ENCODE results near the gene EID2B.

EID2B gene, protein sequence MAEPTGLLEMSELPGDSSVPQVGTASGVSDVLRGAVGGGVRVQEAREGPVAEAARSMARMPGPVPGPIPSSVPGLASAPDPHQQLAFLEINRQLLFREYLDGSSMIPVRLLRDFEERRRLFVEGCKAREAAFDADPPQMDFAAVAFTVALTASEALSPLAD

DNA sequence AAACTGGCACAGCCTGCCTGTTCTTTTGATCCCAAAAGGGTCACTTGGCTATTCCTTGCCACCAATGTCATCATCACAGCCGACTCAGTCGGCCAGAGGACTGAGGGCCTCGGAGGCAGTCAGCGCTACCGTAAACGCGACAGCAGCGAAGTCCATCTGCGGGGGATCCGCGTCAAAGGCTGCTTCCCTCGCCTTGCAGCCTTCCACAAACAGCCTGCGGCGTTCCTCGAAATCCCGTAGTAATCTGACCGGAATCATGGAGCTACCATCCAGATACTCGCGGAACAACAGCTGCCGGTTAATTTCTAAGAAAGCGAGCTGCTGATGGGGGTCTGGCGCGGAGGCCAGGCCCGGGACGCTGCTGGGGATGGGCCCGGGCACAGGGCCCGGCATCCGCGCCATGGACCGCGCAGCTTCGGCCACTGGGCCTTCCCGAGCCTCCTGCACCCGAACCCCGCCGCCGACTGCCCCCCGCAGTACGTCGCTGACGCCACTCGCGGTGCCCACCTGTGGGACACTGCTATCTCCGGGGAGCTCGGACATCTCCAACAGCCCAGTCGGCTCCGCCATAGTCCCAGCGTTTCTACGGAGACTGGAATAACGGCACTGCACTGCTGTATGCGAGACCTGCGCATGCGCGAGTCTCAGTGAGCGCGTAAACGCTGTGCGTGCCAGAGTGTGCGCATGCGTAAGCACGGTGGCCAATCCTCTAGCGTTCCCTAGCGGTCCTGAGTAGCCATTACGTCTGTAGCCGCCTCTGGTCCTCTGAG is at the start of gene EID2B:
TSS of gene EID2B (minus strand) at position 620 of the 770 bp plus-strand sequence. CDS start at position 570, 50 bp downstream.
- peak; percentile 94 for DNase-seq (ENCODE audit: low read depth)

DNA sequence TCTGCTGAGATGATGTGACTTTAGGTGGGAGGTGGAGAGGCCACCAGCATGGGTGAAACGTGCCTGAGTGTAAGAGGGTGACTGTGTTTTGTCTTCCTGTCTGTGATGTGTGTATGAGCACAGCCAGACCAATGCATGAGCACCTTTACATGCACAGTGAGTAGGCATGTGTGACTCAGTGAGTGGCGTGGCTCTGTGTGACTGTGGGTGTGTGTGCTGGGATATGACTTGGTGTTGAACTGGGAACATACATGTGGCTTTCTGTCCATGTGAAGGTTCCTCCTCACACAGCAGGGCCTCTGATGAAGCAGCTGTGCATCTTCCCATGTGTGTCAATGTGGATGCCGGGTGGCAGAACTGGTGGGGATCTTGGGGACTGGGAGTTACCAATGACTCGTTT is 49.8 kb upstream of the EID2B start:
- no peak for DNase-seq (ENCODE audit: low read depth)

DNA sequence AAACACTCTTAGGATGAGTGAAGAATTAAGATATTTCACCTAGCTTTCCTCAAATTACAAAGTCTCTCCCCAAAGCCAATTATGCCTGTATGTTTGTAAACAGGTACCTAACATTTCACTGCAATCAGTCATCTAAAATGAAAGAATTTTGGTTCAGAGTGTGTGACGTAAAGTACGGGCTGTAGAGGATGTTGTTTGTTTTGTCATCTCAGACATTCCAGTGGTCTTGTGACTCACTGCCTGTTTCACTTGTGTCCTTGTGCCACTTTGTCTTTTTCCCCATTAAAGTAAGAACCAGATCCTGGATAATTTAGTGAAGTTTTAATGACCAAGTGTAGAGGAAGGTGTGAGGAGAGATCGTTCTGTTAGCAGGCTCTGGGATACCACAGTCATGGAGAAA is 36.0 kb upstream of the EID2B start:
- no peak for DNase-seq (ENCODE audit: low read depth)

DNA sequence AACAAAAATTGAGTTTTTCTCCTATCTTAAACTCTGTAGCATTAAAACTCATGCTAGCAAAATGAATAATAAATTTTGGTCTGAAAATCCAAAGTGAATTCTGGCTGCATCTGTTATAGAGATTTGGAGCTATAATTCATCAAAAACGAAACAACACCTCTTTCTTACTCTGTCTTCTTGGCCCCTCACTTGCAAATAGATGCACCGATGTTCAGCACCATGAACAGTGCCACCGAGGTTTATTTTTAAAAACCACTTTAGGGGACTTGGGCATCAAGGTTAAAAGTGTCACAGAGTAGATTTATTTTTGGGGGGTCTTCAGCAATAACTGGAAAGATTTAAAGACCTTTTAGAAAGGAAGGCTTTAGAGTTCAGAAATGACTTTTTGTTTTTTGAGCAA is 33.4 kb upstream of the EID2B start:
- DNase-seq (ENCODE audit: low read depth), result no peak

DNA sequence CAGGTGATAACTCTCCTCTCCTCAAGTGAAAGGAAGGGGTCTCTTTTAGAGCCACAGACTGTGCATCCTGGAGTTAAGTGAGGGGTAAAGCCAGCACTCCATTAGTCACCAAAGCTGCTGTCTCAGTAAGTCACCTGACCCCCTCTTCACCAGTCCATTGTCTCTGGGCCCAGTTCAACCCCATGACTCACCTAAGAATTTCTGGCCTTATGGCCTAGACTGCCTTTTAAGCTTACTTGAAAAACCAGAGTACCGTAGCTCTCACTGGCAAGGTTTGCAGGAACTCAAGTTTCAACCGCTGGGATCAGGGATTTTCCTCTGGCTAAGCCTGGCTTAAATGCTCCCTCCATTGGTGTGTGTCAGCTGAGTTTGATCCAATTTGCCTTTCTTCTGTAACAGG is 30.8 kb upstream of the EID2B start:
- DNase-seq (ENCODE audit: low read depth), result no peak

DNA sequence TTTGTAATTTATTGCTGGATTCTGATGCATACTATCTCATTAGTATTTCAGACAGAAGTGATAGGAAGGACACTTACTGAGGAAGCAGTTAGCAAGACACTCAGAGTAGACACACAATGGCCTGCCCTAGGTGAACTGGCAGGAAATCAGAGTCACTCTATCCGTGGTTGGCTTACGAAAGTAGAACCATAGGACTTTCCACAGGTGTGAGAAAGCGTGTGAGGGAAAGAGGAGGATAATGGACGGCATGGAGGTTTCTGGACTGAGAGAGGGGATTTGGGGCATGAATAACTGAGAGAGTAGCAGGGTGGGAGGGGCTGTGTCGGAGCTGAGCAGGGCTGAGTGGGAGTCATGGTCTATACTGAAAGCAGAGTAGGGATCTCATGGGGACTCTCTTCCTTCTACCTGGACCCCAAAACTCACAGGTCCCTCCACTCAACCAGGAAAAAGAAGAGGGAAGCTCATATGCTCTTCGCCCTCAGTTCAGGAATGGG is 26.0 kb upstream of the EID2B start:
- no peak for DNase-seq (ENCODE audit: low read depth)

DNA sequence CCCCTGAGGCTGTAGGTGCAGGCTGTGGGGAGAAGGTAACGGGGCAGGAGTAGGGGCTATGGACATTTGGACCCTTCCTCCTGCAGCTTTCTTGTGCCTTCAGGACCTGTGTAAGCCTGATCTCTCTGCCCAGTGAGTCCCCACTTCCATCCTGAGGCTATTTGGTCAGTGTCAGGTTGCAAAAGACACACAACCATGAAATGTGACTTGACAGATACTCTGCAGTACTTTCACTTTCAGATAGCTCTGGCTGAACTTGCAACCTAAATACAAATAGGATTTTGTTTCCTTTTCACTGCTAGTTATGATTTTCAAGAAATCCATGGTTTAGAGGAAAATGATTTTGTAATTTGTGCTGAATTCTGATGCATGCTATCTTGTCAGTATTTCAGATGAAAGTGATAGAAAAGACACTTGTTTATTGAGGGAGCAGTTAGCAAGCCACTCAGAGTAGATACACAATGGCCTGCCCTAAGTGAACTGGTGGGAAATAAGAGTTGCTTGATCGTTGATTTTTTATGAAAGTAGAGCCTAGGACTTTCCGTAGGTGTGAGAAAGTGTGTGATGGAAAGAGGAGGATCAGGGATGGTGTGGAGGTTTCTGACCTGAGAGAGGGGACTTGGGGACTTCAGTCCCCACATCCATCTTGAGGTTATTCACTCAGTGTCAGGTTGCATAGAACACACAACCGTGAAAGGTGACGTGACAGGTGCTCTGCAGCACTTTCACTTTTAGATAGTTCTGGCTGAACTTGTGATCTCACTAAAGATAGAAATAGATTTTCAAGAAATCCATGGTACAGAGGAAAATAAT is 25.4 kb upstream of the EID2B start:
- no peak for DNase-seq (ENCODE audit: low read depth)

DNA sequence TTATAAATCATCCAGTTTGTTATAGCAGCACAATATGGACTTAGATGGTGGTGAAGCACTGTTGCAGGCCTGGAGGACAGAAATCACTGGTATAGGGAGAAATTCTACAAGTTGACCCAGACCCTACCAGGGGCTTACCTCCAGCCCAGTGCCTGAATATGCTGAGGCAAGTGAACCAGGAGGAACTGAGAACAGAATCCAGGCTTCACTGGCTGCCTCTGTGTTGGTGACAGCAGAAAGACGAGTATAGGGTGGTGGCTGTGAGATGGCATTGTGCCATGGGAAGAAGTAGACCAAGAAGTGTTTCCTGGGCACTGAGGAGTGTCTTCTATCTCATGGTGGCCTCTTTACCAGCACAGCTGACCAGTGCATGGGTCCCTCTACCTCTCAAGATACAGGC is 23.2 kb upstream of the EID2B start:
- DNase-seq (ENCODE audit: low read depth), result no peak

DNA sequence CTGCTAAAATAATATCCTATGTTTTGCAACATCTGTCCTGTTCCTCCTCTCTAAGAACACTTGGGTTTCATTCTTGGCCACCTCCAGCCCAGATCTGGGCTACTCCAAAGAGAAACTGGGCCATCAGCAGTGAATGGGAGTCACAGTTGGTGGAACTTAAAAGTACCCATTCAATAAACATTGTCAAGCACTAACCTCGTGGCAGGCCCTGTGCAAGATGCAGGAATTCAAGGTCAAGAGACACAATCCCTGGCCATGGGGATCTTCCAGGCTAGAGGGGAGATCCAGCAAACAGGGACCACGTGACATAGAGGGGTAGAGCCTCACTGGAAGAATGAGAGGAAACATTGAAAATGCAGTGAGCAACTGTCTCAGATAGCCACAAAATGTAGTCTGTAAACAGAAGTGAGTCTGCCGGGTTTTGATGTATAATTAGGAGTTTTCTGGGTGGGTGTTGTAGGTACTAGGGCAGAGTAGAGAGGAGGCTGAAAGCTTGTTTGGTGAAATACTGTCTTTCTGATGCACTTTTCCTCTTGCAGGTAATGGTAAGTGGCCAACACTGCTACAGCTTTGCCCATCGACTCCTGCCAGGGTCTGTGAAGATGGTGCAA is 22.2 kb upstream of the EID2B start:
- DNase-seq (ENCODE audit: low read depth), result no peak

DNA sequence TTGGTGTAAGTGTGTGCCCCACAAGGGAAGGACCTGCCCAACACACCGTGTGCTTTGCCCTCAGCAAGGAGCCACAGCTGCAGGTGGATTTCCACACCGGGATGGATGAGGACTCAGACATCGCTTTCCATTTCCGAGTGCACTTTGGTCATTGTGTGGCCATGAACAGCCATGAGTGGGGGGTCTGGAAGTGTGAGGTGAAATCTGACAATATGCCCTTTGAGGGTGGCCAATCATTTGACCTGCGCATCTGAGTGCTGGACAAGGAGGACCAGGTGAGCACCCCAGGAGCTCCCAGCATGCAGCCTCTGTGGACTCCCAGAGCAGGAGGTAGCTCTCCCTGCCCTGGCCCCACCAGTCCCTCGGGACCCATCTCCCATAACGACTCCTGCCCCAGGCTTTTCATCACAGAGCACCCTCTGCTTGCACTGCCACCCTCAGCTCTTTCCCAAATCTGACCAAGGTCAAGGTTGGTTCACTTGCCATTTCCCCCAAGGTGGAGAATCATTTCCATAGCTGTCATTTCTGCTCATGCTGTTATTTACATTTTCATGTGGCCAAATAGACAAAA is 20.5 kb upstream of the EID2B start:
- DNase-seq (ENCODE audit: low read depth), result no peak

DNA sequence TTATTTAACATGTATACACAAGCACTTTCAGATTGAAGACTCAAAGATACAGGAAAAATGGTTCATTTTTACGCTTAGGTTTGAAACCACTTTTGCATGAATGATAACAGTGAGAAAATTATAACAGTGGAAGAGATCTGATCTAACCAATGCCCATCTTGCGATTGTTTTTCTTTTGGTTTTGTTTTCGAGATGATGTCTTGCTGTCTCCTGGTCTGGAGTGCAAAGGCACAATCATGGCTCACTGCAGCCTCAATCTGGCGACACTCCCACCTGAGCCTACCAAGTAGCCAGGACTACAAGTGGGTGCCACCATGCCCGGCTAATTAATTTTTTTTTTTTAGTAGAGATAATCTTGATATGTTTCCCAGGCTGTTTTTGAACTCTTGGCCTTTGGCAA is 17.5 kb upstream of the EID2B start:
- DNase-seq (ENCODE audit: low read depth), result no peak

DNA sequence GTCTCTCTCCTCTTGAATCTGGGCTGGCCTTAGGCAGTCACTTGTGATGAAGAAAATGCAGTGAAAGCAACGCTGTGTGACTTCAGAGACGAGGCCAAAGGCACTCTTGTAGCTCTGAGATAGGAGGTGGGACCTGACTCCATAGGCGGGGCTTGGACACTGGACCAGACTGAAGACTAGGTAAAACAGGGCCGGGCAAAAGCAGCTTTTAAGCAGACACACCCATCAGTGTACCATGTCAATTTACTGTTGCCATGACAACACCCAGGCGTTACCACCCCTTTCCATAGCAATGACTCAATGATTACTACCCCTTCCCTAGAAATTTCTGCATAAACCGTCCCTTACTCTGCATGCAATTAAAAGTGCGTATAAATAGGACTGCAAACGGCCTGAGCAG is 13.9 kb upstream of the EID2B start:
- no peak for DNase-seq (ENCODE audit: low read depth)

DNA sequence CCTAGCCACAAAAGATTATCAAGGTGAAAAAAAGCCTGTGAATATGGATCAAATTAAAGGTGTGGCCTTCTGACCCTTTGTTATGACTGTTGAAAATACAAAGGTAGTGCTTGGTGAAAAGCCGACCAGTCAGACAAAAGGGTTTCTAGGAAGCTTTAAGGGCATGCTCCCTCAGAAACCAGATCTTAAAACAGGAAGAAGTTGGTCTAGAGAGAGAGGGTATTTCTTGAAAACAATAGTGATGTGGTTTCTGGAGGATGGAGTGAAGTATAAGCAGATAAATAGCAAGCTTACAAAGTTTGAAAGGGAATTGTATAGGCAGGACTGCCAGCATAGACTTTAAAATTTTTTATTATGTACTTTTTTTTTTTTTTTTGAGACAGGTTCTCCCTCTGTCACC is 12.3 kb upstream of the EID2B start:
- DNase-seq (ENCODE audit: low read depth), result no peak

DNA sequence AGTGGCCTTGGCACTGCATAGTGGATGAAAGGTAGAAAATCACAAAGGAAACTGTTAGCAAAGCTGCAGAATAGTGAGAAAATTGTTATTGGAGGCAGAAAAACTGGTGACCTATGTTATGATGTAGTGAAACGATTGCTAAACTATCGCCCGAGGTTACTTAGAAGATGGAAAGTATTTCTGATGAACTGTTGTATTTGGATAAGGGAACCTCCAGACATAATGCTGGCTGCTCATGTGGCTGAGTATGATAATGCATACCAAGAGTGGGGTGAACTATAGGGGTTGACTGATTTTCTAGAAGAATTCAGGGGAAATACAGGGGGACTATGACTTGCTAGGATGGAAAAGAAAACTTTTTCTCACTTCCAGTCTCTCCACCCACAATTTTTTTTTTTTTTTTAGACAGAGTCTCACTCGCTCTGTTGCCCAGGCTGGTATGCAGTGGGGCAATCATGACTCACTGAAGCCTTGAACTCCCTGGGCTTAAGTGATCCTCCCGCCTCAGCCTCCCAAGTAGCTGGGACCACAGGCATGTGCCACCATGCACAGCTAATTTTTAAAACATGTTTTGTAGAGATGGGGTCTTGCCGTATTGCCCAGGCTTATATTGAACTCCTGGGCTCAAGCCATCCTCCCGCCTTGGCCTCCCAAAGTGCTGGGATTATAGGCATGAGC is 11.7 kb upstream of the EID2B start:
- no peak for DNase-seq (ENCODE audit: low read depth)

DNA sequence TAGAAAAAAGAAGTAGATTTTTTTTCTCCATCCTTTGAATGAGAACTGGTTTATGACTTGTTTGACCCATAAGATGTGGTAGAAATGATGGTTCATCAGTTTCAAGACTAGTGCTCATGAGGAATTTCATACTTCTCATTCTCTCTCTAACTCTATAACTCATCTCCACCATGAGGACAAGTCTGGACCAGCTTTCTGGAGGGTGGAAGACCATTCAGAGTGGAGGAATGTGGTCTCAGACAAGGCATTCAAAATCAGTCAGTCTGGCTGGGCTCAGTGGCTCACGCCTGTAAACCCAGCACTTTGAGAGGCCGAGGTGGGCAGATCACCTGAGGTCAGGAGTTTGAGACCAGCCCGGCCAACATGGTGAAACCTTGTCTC is 10.8 kb upstream of the EID2B start:
- DNase-seq (ENCODE audit: low read depth), result no peak

DNA sequence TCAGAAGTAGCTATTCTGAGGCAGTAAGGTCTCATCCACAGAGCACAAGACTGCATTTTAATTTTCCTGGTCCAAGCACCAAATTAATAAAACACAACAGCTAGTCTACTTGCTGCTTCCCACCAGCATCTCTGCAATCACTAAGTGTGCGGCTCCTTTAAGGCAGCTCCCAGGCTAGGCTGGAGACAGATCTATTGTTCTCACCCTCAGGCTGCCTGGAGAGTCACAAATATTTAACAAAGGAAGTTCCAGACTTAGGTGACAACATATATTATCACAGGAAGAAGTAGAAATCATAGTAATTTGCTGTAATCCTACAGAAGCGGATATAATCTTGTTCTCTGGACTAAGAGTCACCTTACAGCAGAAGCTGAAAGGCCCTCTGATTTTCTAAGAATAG is 9.6 kb upstream of the EID2B start:
- DNase-seq (ENCODE audit: low read depth), result no peak

DNA sequence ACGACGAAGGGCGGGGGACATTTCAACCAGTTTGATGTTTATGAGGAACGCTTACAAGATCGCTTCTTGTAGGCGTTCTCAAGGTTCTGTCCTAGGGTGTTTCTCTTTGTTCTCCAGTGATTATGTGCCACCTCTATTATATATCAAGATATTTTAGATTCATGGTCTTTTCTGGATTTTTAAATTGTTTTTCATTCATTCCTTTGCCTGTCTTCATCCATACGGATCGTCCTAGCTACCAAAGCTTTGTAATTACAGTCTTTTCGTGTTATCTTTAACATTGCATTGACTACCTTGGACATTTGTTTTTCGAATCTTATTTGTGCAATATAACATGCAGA is 7.7 kb upstream of the EID2B start:
- no peak for DNase-seq (ENCODE audit: low read depth)

DNA sequence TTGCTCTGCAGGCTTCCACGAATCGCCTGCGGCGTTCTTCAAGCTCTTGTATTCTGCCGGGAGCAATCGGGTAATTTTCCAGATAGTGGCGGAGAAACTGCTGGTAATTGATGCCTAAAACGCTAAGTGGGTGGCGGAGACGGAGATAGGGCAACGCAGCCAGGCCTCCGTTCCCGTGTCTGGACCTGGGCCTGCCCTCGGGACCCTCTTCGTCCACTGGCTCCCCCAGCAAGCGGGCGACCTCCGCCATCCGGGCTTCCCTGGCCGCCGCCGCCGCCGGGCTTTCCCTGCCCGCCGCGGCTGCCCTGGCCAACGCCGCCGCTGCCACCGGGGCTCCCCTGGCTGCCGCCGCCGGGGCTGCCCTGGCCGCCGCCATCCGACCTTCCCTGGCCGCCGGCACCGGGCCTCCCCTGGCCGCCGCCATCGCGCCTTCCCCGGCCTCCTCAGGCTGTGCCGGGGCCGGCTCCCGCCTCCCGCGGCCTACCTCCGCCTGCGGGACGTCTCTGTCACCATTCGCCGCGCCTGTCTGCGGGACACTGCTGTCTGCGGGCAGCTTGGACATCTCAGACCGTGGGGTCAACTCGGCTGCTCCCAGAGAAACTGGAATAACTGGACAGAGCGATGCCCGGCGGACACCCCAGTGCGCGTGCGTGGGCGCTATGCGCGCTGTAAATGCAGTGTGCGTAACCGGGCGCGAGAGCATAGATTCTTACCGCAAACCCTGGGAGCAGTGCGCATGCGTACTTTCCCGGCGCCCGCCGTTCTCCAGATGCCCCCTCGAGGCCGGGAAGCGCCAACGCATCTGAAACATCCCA is 7.1 kb upstream of the EID2B start, which contains the start of gene EID2:
TSS of gene EID2 (minus strand) at position 644 of the 815 bp plus-strand sequence. CDS start at position 562, 82 bp downstream.
- DNase-seq (ENCODE audit: low read depth), result peak; percentile 92

DNA sequence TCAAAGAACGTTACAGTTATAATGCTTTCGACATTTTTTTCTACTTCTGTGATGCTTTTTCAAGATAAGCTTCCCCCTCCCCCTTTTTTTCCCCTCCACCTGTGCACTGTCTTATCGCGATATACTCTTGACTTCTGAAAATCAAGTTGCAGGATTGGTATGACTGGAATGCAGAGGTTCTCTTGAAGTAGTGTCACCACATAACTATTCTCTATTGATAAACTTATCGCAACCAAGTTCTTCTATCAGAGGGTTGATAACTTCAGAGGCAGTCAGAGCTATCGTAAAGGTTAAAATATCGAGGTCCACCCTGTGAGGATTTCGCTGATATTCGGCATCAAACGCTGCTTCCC is 6.5 kb upstream of the EID2B start:
- DNase-seq (ENCODE audit: low read depth), result no peak

DNA sequence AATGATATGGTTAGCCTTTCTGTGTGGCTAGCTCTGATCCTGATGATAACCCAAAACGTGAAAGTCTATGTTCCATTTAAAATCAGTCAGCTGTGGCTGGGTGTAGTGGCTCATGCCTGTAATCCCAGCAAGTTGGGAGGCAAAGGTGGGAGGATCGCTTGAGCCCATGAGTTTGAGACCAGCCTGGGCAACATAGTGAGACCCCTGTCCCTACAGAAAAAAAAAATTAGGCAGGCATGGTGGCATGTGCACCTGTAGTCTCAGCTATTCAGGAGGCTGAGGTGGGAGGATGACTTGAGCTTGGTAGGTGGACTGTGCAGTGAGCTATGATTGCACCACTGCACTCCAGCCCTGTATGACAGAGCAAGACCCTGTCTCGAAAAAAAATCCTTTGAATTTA is 1.1 kb upstream of the EID2B start:
- no peak for DNase-seq (ENCODE audit: low read depth)

DNA sequence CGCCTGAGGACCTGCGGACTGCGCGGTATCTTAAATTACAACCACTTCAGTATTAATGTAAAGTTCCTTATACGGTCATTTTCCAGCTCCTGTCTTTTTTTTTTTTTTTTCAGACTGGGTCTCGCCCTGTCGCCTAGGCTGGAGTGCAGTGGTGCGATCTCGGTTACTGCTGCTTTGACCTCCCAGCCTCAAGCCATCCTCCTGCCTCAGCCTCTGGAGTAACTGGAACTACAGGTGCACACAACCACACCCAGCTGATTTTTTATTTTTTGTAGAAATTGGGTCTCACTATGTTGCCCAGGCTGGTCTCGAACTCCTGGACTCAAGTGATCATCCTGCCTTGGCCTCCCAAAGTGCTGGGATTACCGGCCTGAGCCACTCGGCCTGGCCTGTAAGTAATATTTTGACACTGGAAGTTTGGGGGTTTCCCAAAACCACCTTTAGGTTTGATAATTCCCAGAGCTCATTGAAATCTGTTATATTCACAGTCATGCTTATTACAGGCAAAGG is 406 bp upstream of the EID2B start:
- no peak for DNase-seq (ENCODE audit: low read depth)

Data from activated T-cell treated with anti-CD3 and anti-CD28 coated beads for 1 hour (primary cell).